ENCODE data around the gene PCBP3.

The PCBP3 gene

DNA sequence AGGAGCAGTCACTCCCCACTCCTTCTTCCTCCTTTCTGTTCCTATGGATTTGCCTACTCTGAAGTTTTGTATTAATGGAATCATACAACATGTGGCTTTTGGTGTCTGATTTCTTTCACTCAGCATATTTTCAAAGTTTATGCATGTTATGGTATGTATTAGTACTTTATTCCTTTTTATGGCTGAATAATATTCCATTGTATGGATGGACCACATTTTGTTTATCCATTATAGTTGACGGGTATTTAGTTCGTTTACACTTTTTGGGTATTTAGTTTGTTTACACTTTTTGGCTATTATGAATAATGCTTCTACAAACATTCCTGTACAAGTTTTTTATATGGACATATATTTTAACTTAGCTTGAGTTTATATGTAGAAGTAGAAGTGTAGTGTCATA is 113.1 kb downstream of the PCBP3 start:
- no peaks in the 10 kb centered on the region for H3K79me2 ChIP-seq (ENCODE audit: insufficient read depth, low read length)
- H3K27ac ChIP-seq (ENCODE audit: low read depth, low read length): no peak overlapping the region
- H4K20me1 ChIP-seq (ENCODE audit: low read depth, low read length): no peaks in the 10 kb centered on the region
- no peak overlapping the region for H3K4me2 ChIP-seq (ENCODE audit: low read depth, low read length, poor library complexity, severe bottlenecking)
- H3K4me3 ChIP-seq (ENCODE audit: insufficient read depth, low read length, poor library complexity, severe bottlenecking): no peak overlapping the region
- no peak overlapping the region for H3K9ac ChIP-seq (ENCODE audit: low read length)
- no peaks in the 10 kb centered on the region for H3F3A ChIP-seq (ENCODE audit: insufficient read depth)
- H3K36me3 ChIP-seq (ENCODE audit: low read length): no peaks in the 10 kb centered on the region
- no peak for TF ChIP-seq EZH2phosphoT487 (conservative IDR thresholded peaks at IDR 0.05; ENCODE audit: low read length)
- TF ChIP-seq, protein P1, sequence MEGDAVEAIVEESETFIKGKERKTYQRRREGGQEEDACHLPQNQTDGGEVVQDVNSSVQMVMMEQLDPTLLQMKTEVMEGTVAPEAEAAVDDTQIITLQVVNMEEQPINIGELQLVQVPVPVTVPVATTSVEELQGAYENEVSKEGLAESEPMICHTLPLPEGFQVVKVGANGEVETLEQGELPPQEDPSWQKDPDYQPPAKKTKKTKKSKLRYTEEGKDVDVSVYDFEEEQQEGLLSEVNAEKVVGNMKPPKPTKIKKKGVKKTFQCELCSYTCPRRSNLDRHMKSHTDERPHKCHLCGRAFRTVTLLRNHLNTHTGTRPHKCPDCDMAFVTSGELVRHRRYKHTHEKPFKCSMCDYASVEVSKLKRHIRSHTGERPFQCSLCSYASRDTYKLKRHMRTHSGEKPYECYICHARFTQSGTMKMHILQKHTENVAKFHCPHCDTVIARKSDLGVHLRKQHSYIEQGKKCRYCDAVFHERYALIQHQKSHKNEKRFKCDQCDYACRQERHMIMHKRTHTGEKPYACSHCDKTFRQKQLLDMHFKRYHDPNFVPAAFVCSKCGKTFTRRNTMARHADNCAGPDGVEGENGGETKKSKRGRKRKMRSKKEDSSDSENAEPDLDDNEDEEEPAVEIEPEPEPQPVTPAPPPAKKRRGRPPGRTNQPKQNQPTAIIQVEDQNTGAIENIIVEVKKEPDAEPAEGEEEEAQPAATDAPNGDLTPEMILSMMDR (IDR thresholded peaks at IDR 0.05; ENCODE audit: insufficient read depth, low read length, poor library complexity, severe bottlenecking): no peak
- no peaks in the 10 kb centered on the region for H3K9me2 ChIP-seq (replicated peaks; ENCODE audit: insufficient read depth, low read length)
- H3K9me3 ChIP-seq (ENCODE audit: insufficient read depth, low read length): no peaks in the 10 kb centered on the region; the same call in 1 of the 2 replicates
- H2AFZ ChIP-seq (ENCODE audit: low read depth, low read length, severe bottlenecking): no peak overlapping the region
- no peaks in the 10 kb centered on the region for H3K27me3 ChIP-seq (ENCODE audit: low read length)

DNA sequence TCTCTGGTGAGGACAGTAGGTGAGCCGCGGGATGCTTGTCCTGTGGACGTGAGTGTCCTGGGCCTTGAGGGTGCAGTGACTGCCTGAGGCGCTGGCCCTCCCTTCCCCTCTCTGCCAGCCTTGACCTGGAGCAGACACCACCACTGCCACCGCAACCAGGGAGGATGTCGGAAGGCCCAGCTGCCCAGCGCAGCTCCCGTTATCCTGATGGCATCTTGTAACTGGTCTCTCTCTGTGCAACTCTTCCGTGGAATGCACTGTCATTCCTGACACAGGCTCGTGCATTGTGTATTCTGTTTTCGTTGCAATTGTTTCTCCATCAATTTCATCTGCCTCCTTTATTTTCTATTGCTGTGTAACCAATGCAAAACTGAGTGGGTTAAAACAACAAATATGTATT is 118.2 kb downstream of the PCBP3 start:
- TF ChIP-seq EZH2phosphoT487 (conservative IDR thresholded peaks at IDR 0.05; ENCODE audit: low read length): no peak
- TF ChIP-seq, protein P1 (IDR thresholded peaks at IDR 0.05; ENCODE audit: insufficient read depth, low read length, poor library complexity, severe bottlenecking): no peak
- no peaks in the 10 kb centered on the region for H3K27me3 ChIP-seq (ENCODE audit: low read length)
- no peak overlapping the region for H3K4me2 ChIP-seq (ENCODE audit: low read depth, low read length, poor library complexity, severe bottlenecking)
- no peaks in the 10 kb centered on the region for H3K36me3 ChIP-seq (ENCODE audit: low read length)
- no peak overlapping the region for H2AFZ ChIP-seq (ENCODE audit: low read depth, low read length, severe bottlenecking)
- H3K9me2 ChIP-seq (replicated peaks; ENCODE audit: insufficient read depth, low read length): no peaks in the 10 kb centered on the region
- no peak overlapping the region for H3K4me3 ChIP-seq (ENCODE audit: insufficient read depth, low read length, poor library complexity, severe bottlenecking)
- no peaks in the 10 kb centered on the region for H3K79me2 ChIP-seq (ENCODE audit: insufficient read depth, low read length)
- no peak overlapping the region for H3K9ac ChIP-seq (ENCODE audit: low read length)
- H3F3A ChIP-seq (ENCODE audit: insufficient read depth): no peaks in the 10 kb centered on the region
- H4K20me1 ChIP-seq (ENCODE audit: low read depth, low read length): no peaks in the 10 kb centered on the region
- no peak overlapping the region for H3K27ac ChIP-seq (ENCODE audit: low read depth, low read length)
- no peaks in the 10 kb centered on the region; the same call in 1 of the 2 replicates for H3K9me3 ChIP-seq (ENCODE audit: insufficient read depth, low read length)

DNA sequence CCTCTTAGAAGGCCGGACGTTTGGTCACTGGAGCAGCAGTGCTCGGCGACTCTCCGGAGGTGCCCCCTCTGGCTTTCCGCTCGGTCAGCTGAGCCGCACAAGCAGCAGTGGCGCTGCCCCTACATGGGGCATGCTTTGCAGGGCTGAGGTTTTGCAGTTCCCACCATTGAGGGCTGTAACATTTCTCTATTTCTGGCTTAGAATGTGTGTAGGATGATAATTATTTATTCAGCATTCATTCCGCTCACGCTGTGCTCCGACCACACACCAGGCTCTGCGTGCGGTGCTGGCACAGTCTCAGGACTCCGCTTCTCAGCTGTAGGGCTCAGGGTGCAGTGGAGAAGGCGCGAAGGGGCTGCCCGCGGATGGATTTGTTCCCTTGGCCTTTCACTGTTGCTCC is 119.5 kb downstream of the PCBP3 start:
- H3K4me3 ChIP-seq (ENCODE audit: insufficient read depth, low read length, poor library complexity, severe bottlenecking): no peak overlapping the region
- no peaks in the 10 kb centered on the region for H3K36me3 ChIP-seq (ENCODE audit: low read length)
- TF ChIP-seq, protein P1 (IDR thresholded peaks at IDR 0.05; ENCODE audit: insufficient read depth, low read length, poor library complexity, severe bottlenecking): no peak
- TF ChIP-seq EZH2phosphoT487 (conservative IDR thresholded peaks at IDR 0.05; ENCODE audit: low read length): no peak
- H2AFZ ChIP-seq (ENCODE audit: low read depth, low read length, severe bottlenecking): no peak overlapping the region
- no peaks in the 10 kb centered on the region for H3K79me2 ChIP-seq (ENCODE audit: insufficient read depth, low read length)
- no peaks in the 10 kb centered on the region for H3F3A ChIP-seq (ENCODE audit: insufficient read depth)
- no peaks in the 10 kb centered on the region for H3K9me3 ChIP-seq (ENCODE audit: insufficient read depth, low read length)
- H3K27ac ChIP-seq (ENCODE audit: low read depth, low read length): no peak overlapping the region
- no peaks in the 10 kb centered on the region for H3K9me2 ChIP-seq (replicated peaks; ENCODE audit: insufficient read depth, low read length)
- no peak overlapping the region for H3K9ac ChIP-seq (ENCODE audit: low read length)
- no peak overlapping the region for H3K4me2 ChIP-seq (ENCODE audit: low read depth, low read length, poor library complexity, severe bottlenecking)
- H3K27me3 ChIP-seq (ENCODE audit: low read length): no peaks in the 10 kb centered on the region
- no peaks in the 10 kb centered on the region for H4K20me1 ChIP-seq (ENCODE audit: low read depth, low read length)

Measured in SU-DHL-6 (cell line).